ENCODE data around the gene CMYA5. TPM values are rescaled to one million over a fixed set of nuclear protein-coding genes. Genes with fewer than 3 reads are reported as not detected.
"Not testable (repeated sequence)": the region's sequence is repeated elsewhere in the genome, so short reads cannot be mapped to it uniquely, and the experiment has no call there.

Gene CMYA5
- total and polyA plus RNA-seq, 2 experiments from 2014 or later = 19.8 to 87.2 TPM

GRCh38 chr5:79774855-79775237, 85.2 kb downstream of the CMYA5 start:
- Histone ChIP-seq H3K36me3 (peaks cover 7% of the 10 kb centered on the region), H3K27ac (peak overlapping the region; percentile 55), H3K4me1 (ENCODE audit: low read depth) (no peaks in the 10 kb centered on the region), H3K9me3 (ENCODE audit: low read depth) (no peaks in the 10 kb centered on the region), H3K4me3 (no peak overlapping the region), H3K27me3 (no peaks in the 10 kb centered on the region)
- DNase-seq (ENCODE audit: low read depth in 1 of 2, low spot score in 1 of 2) = no peak
- TF ChIP-seq, protein P1, sequence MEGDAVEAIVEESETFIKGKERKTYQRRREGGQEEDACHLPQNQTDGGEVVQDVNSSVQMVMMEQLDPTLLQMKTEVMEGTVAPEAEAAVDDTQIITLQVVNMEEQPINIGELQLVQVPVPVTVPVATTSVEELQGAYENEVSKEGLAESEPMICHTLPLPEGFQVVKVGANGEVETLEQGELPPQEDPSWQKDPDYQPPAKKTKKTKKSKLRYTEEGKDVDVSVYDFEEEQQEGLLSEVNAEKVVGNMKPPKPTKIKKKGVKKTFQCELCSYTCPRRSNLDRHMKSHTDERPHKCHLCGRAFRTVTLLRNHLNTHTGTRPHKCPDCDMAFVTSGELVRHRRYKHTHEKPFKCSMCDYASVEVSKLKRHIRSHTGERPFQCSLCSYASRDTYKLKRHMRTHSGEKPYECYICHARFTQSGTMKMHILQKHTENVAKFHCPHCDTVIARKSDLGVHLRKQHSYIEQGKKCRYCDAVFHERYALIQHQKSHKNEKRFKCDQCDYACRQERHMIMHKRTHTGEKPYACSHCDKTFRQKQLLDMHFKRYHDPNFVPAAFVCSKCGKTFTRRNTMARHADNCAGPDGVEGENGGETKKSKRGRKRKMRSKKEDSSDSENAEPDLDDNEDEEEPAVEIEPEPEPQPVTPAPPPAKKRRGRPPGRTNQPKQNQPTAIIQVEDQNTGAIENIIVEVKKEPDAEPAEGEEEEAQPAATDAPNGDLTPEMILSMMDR (IDR thresholded peaks at IDR 0.05; ENCODE audit: low read depth, low read length) = no peak

DNA sequence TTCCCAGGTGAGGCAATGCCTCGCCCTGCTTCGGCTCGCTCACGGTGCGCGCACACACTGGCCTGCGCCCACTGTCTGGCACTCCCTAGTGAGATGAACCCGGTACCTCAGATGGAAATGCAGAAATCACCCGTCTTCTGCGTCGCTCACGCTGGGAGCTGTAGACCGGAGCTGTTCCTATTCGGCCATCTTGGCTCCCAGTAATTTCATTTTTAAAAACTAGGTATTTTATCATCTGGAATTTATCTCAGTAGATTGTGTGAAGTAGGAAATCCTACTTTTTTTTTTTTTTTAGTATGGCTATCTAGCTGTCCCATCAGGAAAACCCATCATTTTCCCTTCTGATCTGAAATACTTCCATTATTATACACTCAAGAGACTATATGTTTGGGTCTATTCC, 95.1 kb downstream of the CMYA5 start:
- H3K9me3 ChIP-seq (ENCODE audit: low read depth); H3K27me3 ChIP-seq; DNase-seq (ENCODE audit: low read depth in 1 of 2, low spot score in 1 of 2): not testable (repeated sequence)
- peaks cover 20% of the 10 kb centered on the region for H3K4me1 ChIP-seq (ENCODE audit: low read depth)
- peak overlapping the region; percentile 12 for H3K4me3 ChIP-seq
- peaks cover 13% of the 10 kb centered on the region for H3K36me3 ChIP-seq
- peak overlapping the region; percentile 2 for H3K27ac ChIP-seq

GRCh38 chr5:79785983-79786382, 96.3 kb downstream of the CMYA5 start:
- Histone ChIP-seq H3K4me3 (no peak overlapping the region), H3K27ac (peak overlapping the region; percentile 45), H3K9me3 (ENCODE audit: low read depth) (no peaks in the 10 kb centered on the region), H3K4me1 (ENCODE audit: low read depth) (peaks cover 20% of the 10 kb centered on the region), H3K36me3 (peaks cover 20% of the 10 kb centered on the region), H3K27me3 (no peaks in the 10 kb centered on the region)
- no peak for DNase-seq (ENCODE audit: low read depth in 1 of 2, low spot score in 1 of 2)
- TF ChIP-seq, protein P1 (IDR thresholded peaks at IDR 0.05; ENCODE audit: low read depth, low read length) = no peak

- Histone ChIP-seq H3K27ac (peak overlapping the region; percentile 64), H3K4me1 (ENCODE audit: low read depth) (peaks cover 20% of the 10 kb centered on the region), H3K9me3 (ENCODE audit: low read depth) (no peaks in the 10 kb centered on the region), H3K4me3 (no peak overlapping the region), H3K27me3 (no peaks in the 10 kb centered on the region), H3K36me3 (peaks cover 34% of the 10 kb centered on the region)
- peak in 1 of 2 donors; percentile 46 for DNase-seq (ENCODE audit: low read depth in 1 of 2, low spot score in 1 of 2)
- TF ChIP-seq, protein P1 (IDR thresholded peaks at IDR 0.05; ENCODE audit: low read depth, low read length) = no peak
Observed at GRCh38 chr5:79787448-79787847, 97.8 kb downstream of the CMYA5 start.

DNA sequence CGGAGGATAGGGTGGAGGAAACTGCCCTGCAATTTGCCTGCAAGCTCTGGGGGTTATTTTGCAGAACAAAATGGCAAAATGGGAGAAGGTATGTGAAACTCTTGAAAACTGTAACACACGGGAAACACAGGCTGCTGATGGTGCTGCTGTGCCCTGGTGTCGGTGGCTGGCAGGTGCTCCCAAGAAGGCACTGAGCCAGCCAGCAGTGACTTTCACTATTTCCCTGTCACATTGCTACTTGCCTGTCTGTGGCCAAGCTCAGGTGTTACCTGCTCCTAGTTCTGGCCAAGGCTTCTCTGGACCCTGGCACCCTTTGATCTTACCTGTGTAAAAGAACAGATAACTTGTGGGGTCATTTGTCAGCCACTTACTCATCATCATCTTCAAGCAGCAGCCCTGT, 102.2 kb downstream of the CMYA5 start:
- no peaks in the 10 kb centered on the region for H3K27me3 ChIP-seq
- H3K4me1 ChIP-seq (ENCODE audit: low read depth) = peaks cover 12% of the 10 kb centered on the region
- no peak for DNase-seq (ENCODE audit: low read depth in 1 of 2, low spot score in 1 of 2)
- TF ChIP-seq, protein P1 (IDR thresholded peaks at IDR 0.05; ENCODE audit: low read depth, low read length) = no peak
- H3K9me3 ChIP-seq (ENCODE audit: low read depth) = no peaks in the 10 kb centered on the region
- H3K36me3 ChIP-seq = peaks cover 73% of the 10 kb centered on the region
- H3K4me3 ChIP-seq = no peak overlapping the region
- H3K27ac ChIP-seq = no peak overlapping the region

DNA sequence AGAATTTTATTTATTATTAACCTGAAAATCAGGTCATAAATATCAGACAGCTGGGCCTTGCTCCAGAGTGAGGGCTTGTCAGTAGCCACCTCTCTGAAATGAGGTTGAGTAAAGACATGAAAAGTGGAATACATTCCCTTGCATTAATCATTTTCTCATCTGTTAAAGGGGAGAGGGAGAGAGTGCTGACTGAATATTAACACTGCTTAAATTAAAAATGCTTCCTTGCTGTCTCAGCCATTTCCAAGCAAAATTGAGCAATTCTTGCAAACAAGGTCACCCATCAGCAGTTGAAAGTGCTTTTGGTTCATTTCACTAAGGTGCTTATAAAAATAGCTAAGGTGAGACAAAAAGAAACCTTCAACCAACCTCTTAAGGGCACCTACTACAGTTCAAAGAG, 102.8 kb downstream of the CMYA5 start:
- TF ChIP-seq, protein P1 (IDR thresholded peaks at IDR 0.05; ENCODE audit: low read depth, low read length) = no peak
- Histone ChIP-seq H3K27me3 (no peaks in the 10 kb centered on the region), H3K27ac (peak overlapping the region; percentile 21), H3K9me3 (ENCODE audit: low read depth) (no peaks in the 10 kb centered on the region), H3K36me3 (peaks cover 79% of the 10 kb centered on the region), H3K4me1 (ENCODE audit: low read depth) (peaks cover 6% of the 10 kb centered on the region), H3K4me3 (no peak overlapping the region)
- DNase-seq (ENCODE audit: low read depth in 1 of 2, low spot score in 1 of 2) = no peak
